Measurements from ENCODE around the gene PRRX2.

The PRRX2 gene

DNA sequence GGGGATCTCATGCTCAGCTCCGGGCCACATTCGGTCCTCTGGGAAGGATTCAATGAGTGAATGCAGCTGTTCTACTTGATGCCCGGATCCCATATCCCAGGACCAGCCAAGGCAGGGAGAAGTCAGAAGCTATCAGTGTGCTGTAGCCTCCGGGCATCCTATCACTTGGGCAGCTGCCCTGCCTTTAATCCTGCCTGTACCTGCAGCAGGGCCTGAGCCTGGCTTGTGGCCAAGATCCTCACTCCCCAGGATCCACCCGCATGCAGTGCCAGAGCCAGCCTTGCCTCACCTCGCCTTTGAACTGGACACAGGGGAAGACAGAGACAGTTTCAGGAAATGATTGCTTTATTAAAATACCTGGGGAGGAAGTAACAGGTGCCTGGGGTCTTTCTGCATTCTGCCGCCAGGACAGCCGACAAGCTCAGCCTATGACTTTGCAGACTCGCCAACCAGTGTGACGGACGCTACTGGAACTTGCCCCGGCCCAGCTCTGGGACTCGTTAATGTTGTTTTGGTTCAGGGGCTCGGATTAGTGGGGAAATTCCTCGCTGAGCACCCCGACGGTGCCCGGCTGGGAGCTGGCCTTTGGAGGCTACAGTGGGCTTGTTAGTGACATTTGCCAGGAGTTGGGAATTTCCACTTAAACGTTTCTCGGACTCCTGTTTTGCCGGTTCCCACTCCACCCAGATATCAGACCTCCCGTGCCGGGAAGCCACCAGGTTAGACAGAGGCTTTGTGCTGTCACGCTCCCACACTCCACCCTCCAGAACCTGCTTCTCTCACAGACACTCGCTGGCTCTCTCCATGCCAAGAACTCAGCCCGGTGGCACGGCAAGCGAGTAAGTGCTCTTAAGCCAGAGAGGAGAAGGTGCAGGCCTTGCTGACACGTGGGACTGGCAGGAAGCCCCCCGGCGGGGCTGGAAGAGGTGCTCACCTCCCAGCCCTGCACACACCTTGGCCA lies 86.7 kb downstream of the PRRX2 start:
- H3K4me3 ChIP-seq (ENCODE audit: low read depth, low read length), result no peak overlapping the region

DNA sequence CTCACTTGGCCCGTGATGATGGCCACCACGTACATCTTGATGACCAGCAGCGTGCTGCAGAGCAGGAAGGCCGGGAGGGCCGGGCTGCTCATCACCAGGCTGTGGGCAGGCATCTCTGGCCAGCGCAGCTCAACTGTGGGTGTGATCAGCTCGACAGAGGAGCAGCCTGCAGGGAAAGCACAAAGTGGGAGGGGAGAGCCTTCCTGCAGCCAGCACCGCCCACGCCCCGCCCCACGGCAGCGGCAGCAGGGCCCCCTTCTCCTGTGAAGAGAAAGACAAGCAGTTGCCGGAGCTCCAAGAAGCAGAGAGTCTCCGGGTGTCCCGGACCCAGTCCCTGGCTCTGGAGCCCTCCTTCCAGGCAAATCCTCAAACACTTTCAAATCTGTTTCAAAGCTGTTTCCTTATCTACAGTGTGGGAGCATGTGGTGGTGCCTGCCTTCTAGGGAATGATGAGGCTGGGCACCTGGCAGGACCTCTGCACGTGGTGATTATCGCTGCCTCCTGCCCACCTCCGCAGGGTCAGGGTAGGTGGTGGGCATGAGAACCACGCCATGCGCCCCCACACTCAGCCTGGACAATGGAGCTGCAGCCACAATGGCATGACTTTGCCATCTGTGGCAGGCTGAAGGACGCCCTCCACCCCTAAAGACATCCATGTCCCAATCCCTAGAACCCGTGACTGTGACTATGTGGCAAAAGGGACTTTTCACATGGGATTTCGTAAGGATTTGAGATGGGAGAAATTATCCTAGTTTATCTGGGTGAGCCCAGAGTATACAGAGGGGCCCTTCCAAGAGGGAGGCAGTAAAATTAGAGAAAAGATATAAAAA lies 87.7 kb downstream of the PRRX2 start, which contains the start of gene PTGES:
Gene PTGES, minus strand, starts transcription at position 143 of the 830 bp plus-strand sequence. Its CDS starts 30 bp downstream, at position 113.
- H3K4me3 ChIP-seq (ENCODE audit: low read depth, low read length), result no peak within 1 kb of the TSS
- TF ChIP-seq, protein P1, sequence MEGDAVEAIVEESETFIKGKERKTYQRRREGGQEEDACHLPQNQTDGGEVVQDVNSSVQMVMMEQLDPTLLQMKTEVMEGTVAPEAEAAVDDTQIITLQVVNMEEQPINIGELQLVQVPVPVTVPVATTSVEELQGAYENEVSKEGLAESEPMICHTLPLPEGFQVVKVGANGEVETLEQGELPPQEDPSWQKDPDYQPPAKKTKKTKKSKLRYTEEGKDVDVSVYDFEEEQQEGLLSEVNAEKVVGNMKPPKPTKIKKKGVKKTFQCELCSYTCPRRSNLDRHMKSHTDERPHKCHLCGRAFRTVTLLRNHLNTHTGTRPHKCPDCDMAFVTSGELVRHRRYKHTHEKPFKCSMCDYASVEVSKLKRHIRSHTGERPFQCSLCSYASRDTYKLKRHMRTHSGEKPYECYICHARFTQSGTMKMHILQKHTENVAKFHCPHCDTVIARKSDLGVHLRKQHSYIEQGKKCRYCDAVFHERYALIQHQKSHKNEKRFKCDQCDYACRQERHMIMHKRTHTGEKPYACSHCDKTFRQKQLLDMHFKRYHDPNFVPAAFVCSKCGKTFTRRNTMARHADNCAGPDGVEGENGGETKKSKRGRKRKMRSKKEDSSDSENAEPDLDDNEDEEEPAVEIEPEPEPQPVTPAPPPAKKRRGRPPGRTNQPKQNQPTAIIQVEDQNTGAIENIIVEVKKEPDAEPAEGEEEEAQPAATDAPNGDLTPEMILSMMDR (IDR thresholded peaks at IDR 0.05; ENCODE audit: borderline replicate concordance, insufficient read depth, low read depth, low read length), result no peak

More for the DNA sequence above, 86.7 kb downstream of the PRRX2 start:
- TF ChIP-seq, protein P1 (IDR thresholded peaks at IDR 0.05; ENCODE audit: borderline replicate concordance, insufficient read depth, low read depth, low read length), result no peak

DNA sequence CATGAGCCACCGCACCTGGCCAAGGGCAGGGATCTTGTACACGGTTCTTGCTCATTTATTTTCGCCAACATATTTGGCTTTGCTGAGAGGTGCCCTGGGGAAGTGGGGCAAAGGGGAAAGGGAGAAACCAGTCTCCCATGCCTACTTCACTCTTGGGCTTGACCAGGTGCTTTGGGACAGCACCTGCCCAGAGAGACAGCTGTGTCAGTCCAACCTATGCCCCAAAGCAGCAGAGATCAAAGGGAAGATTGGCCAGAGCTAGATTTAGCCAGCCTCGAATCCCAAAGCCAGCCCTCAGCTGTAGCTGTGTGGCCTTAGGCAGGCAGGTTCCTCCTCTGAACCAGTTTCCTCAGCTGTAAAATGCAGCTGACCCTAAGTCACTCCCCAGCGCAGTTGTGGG lies 89.7 kb downstream of the PRRX2 start:
- no peak overlapping the region for H3K4me3 ChIP-seq (ENCODE audit: low read depth, low read length)
- TF ChIP-seq, protein P1 (IDR thresholded peaks at IDR 0.05; ENCODE audit: borderline replicate concordance, insufficient read depth, low read depth, low read length), result no peak

DNA sequence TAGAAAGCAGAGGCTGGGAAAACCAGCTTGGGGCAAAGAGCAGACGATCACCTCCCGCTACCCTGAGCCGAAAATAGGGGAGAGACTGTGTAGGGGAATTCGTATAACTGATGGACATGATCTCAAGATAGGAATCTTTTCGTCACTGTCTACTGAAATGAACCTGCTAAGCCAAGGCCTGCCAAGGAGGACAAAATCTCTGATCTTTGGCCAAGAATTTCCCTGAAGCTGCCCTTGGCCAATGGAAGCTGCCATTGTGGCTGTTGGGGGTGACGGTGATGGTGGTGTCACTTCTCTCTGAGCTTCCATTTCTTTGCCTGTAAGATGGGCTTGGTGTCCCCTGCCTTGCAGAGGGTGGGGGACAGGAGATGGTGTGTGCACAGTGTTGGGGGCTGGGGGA lies 90.7 kb downstream of the PRRX2 start:
- TF ChIP-seq, protein P1 (IDR thresholded peaks at IDR 0.05; ENCODE audit: borderline replicate concordance, insufficient read depth, low read depth, low read length), result no peak

DNA sequence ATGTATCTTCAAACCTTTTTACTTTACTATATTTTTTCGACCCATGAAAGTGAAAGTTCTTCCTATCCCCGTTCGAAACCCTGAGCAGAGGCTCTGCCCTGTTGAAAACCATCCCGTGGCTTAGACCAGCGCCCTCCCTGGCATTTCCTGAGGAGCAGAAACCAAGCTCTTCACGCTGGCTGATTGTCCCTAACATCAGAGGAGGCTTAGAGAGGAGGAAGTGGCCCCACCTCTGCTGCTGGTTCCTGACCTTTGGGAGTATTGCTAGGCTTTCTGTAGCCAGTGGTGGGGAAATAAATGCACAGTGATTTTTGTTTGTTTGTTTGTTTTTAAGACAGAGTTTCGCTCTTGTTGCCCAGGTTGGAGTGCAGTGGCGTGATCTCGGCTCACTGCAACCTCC lies 91.6 kb downstream of the PRRX2 start:
- H3K4me3 ChIP-seq (ENCODE audit: low read depth, low read length), result no peak overlapping the region
- TF ChIP-seq, protein P1 (IDR thresholded peaks at IDR 0.05; ENCODE audit: borderline replicate concordance, insufficient read depth, low read depth, low read length), result no peak

More for the DNA sequence above, 90.7 kb downstream of the PRRX2 start:
- no peak overlapping the region for H3K4me3 ChIP-seq (ENCODE audit: low read depth, low read length)

DNA sequence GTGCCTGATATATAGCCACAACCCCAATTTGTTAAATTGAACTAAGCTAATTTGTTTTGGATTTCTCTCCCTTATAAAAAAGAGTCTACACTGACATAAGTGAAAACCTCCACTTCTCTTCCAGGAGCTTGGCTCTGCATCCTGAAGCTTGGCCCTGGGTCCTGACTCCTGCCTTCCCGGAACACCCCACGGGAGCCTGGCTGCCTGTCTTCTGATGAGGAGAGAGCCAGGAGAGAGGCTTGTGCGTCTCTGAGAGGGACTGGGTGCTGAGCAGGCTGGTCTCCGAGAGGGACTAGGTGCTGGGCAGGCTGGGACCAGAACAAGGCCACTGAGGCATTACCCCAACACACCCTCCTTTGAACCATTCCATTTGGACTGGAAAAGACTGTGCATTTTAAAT lies 93.9 kb downstream of the PRRX2 start:
- no peak overlapping the region for H3K4me3 ChIP-seq (ENCODE audit: low read depth, low read length)
- TF ChIP-seq, protein P1 (IDR thresholded peaks at IDR 0.05; ENCODE audit: borderline replicate concordance, insufficient read depth, low read depth, low read length), result no peak

Data from GM12875 (cell line).